ENCODE results near the gene OR2J3. TPM values are rescaled to one million over a fixed set of nuclear protein-coding genes. Genes with fewer than 3 reads are reported as not detected.

Gene OR2J3
- total RNA-seq, 1 donor from 2014 or later, result not detected

Other genes with a start within 250 kb of the OR2J3 start
- gene TRIM27, start 184.1 kb upstream of the OR2J3 start, total RNA-seq, result 22.0 TPM
- 1.1 TPM for gene ZNF311, start 102.7 kb upstream of the OR2J3 start, total RNA-seq
- not detected for gene OR2W1, start 62.9 kb upstream of the OR2J3 start, total RNA-seq
- not detected for gene OR2B3, start 20.7 kb upstream of the OR2J3 start, total RNA-seq
- not detected for gene OR2J1, start 8.6 kb upstream of the OR2J3 start, total RNA-seq
- not detected for gene OR2J2, start 62.8 kb downstream of the OR2J3 start, total RNA-seq
- not detected for gene OR14J1, start 193.6 kb downstream of the OR2J3 start, total RNA-seq